ENCODE data around the gene PKDREJ.
"Not testable (repeated sequence)": the region's sequence is repeated elsewhere in the genome, so short reads cannot be mapped to it uniquely, and the experiment has no call there.

The PKDREJ gene

DNA sequence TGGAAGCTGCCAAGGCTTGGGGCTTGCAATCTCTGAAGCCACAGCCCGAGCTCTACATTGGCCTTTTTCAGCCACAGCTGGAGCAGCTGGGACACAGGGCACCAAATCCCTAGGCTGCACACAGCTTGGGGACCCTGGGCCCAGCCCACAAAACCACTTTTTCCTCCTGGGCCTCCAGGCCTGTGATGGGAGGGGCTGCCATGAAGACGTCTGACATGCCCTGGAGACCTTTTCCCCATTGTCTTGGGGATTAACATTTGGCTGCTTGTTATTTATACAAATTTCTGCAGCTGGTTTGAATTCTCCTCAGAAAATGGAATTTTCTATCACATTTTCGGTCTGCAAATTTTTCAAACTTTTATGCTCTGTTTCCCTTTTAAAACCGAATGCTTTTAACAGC, 2.5 kb upstream of the PKDREJ start:
- DNase-seq: not testable (repeated sequence)

DNA sequence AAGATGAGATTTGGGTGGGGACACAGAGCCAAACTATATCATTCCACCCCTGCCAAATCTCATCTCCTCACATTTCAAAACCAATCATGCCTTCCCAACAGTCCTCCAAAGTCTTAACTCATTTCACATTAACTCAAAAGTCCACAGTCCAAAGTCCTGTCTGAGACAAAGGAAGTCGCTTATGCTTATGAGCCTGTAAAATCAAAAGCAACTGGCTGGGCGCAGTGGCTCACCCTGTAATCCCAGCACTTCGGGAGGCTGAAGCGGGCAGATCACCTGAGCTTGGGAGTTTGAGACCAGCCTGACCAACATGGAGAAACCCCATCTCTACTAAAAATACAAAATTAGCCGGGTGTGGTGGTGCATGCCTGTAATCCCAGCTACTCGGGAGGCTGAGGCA, 1.4 kb upstream of the PKDREJ start:
- not testable (repeated sequence) for DNase-seq

DNA sequence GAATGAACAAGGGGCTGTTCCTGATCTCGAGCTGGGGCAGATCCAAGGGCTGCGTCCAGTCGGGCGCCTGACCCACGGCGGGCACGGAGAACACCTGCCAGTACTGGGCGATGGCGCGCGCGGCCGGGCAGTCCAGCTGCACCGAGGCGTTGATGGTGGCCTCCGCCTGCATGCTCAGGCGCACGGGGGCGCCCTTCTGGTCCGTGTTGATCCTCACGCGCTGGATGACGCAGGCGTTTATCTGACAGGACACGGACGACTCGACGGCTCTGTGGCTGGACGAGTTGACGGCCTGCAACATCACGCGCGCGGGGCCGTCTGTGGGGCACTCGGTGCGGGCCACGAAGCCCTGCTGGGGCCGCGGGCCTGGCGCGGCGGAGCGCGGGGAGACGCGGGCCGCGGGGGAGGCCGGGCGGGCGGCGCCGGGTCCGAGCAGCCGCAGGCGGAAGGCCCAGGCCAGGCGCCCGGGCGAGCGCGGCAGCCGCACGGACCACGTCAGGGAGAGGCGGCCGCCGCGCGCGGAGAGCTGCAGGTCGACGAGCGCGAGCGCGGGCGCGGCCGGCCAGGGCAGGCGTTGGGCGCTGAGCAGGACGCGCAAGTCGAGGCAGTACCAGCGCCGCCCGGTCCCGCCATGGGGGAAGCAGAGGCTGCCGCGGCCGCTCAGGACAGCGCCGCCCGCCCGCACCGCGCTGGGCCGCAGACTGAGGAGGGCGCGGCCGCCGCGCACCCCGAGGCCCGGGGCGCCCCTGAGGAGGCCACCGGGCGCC, 511 bp downstream of the PKDREJ start:
- no peak for DNase-seq

DNA sequence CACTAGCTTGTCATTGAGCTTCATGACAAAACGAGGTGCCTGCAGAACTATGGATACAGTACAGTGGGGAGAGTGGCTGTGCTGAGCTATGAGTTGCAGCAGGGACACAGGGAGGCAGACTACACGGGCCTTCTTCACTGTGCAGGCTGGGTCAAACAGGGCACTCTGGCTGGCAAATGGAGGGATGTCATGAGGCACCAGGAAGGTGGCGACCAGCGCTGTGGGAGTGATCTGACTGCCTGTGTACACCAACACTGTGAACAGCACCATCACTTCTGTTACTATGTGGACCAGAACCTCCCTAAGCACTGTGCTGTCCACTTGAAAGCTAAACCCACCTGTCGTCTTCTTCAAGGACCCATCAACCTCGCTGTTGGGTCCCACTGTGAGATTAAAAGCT, 3.1 kb downstream of the PKDREJ start:
- no peak for DNase-seq

DNA sequence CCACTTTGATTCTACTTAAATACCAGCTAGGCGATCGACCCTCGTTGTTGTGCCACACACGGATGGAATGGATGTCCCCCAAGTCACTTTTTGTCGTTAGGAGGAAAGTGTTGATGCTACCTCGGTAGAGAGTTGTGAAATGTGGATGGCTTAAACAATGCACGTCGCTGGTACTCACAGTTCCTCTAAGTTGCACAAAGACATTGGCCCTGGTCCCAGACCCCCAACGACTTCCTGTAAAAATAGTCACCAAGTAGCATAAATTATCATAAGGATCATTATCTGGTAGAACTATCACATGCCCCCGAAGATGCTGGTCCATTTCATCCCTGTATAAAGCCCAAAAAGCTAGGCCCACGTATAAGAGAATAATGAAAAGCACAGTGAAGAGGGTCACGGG, 3.8 kb downstream of the PKDREJ start:
- no peak for DNase-seq

DNA sequence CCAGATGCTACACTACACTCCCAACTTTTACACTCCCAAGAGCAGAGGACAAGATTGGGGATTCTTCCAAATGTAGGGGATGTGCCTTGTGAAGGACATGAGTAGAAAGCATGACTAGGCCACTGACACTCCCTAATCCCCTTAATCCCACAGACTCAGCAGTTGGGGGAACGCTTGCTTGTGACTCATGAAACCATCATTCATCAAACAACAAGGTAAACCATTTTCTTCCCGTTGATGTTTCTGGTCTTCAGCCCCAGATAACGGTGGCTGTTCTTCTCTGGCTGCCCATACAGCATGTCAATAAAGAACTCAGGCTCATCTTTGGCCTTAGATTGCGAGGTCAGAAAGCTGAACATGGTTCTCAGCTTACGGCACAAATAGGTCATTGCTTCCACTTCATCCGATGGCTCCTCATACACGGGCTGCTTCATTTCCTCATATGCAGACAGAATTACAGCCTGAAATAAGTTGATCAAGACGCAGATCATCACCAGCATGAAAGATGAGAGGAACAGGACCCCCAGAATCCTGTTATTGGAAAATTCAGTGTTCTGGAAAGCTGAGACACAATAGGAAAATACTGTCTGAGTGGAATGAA, 6.7 kb downstream of the PKDREJ start:
- DNase-seq: peak; percentile 76

DNA sequence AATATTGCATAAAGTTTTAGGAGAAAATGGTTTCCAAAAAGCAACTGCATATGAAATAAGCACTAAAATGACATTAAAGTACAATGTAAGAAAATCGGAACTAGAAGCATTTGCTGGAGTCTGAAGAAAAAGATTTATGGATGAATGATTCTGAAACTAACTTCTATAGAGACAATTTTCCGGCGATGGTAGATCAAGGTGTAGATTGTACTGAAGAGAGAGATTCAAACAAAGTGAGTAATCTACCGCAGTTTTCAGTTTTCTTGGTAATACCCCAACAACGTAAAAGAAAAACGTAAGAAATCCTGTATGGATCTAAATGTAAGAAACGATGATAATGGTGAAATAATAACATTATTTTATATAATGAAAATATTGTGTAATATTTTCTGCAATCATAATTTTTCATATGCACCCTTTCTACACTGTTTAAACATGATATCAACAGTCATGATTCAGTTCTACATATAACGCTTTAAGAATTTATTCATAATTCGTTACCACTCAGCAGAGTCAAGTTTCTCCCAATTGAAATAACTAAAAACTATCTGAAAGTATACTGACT, 11.2 kb downstream of the PKDREJ start:
- no peak for DNase-seq

DNA sequence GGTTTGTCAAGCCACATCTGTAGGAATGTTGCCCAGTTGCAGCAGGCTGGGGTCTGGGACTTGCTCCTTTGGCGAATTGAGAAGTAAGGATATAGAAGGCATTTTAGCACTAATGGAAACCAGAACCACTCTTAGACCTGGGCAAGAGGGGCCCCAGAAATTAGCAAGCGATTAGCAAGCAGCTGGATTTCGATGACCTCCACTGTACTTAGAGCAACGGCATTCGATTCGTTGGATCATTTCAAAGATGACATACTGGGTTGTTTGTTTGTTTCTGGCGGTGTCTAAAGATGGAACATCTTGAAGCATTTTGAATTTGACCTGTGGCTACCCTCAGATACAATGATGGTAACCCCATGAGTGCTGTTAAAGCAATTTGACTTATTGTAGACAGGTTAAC, 11.9 kb downstream of the PKDREJ start:
- no peak for DNase-seq

DNA sequence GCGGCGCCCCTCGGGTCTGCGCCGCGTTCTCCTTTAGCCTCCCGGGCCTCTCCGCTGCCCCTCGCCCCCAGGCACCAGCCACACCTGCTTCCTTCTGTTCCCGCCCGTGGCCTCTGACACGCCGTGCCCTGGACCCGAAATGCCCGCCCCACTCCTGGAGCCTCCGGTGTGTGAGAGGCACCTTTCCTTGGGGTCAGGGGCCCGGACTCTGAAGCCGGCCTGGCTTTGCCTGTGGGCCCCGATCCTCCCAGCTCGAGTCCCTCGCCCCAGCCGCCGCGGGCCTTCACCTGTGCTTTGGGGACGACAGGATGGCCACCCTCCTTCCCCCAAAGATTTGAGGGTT, 12.4 kb downstream of the PKDREJ start:
- no peak for DNase-seq

DNA sequence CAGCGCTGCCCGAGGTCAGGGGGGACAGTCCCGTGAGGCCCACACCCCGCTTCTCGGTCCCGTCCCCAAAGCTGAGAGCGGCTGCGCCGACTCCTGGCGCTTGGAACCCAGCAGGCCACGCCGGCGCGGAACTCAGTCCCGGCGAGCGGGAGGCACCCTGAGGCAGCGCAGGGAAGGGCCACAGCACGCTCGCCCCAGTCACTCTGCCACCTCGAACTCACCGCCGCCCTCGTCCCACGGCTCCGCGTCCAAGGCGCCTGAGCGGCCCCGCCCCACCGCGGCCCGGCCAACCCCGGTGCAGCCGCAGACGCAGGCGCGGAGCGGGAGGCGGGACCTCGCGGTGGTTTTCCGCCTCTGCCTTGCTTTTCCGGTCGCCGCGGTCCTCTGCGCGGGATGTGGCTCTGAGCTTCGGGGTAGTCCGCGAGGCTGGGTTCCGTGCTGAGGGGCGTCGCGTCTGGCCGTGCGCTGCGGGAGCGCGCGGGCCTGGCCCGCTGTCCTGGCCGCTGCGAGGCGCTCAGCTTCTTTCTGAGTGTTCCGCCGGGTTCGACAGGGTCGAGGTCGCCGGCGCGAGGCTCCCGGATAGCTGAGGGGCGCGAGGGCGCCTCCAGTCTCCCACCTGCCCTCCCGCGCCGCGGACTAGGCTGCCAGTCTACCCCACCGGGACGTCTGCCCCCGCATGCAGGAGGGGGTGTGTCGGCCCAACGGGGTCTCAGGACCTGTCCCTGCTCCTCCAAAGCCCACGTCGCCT, 12.9 kb downstream of the PKDREJ start, which contains the start of gene CDPF1:
CDPF1 (minus strand) TSS at position 259 of the 748 bp plus-strand sequence. CDS start 2,009 bp downstream, outside the sequence.
- peak; percentile 77 for DNase-seq

DNA sequence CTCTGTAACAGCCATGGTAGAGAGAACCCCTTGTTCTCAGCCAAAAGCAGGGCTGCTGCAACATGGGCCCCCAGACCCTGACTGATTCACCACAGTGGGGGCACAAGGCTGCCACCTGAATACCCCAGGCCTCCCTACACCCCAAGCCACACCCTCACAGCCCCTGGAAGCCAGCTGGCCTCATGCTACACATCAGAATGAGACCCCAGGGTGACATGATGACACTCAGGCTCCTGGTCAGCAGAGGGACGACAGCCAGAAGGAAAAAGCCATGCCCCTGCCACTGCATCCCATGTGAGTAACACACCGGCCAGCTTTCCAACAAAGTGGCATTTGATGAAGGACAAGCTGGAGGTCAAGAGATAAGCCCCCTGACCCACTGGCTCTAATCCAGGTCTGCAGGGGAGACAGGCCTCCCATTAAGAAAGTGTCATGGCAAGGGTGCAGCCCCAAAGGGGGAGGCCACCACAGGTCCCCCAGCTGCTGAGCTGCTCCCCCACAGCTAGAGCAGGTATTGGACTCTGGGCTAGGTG, 15.6 kb downstream of the PKDREJ start:
- no peak for DNase-seq

DNA sequence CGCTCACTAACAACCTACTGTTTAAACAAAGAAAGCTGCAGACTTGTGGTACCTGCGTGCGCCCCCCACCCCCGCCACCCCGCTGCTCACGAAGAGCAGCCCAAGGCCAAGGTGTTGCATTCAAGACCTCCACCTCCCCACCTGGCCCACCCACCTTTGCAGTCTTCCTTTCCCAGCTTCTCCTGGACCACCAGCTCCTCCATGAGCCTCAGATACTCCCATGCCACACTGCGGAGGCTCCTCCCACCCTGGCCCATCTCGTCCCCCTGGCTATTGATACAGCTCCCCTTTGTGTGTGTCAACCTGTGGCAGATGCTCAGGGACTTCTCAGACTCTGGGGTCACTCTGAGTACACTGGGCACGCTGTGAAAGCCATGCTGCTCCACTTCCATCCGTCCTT, 17.0 kb downstream of the PKDREJ start:
- DNase-seq: no peak

DNA sequence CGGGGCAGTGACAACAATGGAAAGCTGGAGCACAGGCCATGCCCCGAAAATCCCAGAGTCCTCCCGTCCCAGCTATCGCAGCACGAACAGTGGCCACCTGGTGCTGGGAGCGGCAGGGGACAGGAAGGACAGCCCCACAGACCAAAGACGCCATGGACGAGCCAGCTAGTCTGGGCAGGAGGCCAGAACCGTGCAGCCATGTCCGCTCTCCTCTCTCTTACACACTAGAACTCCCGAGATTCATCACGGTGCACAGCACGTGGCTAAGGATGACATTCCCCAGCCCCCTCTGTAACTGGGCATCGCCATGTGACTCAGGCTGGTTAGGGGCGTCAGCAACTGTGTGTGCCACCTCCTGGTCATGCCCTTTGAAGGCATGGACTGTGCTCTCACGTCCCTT, 17.6 kb downstream of the PKDREJ start:
- DNase-seq: no peak

DNA sequence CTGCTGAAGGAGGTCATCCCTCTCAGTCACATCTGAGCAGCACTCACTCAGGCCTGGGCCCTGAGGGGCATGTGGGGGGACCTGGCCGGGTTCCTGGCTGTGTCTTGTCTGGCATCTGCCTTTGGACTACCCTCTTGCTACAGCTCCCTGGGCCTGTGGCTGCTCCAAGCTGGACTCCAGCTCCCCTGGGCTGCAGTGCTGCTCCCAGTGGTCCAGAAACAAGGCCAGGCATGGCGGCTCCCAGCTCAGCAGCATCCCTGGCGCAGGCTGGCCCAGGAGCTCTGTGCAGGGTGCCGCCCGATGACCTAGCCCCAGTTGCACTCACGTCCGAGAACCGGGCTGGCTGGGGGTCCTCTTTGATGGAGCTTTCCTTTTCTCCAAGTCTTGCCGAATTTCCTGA, 18.4 kb downstream of the PKDREJ start:
- DNase-seq: no peak

DNA sequence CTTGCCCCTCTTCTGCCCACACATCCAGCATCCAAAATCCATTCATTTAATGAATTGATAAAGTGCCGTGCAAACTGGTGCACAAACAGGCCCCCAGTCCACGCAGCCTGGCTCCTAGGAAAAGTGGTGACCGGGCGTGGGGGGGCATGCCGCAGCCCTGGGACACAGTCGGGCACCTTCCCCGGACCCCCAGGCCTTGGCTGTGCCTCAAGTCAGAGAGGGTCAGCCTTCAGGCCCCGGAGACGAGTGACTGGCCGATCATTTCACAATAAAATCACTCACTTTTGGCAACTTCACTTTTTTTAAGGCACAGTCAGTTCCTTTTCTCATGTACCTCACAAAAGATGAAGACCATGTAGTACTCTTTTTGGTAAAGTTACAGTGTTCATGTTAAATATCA, 21.1 kb downstream of the PKDREJ start:
- DNase-seq: no peak

DNA sequence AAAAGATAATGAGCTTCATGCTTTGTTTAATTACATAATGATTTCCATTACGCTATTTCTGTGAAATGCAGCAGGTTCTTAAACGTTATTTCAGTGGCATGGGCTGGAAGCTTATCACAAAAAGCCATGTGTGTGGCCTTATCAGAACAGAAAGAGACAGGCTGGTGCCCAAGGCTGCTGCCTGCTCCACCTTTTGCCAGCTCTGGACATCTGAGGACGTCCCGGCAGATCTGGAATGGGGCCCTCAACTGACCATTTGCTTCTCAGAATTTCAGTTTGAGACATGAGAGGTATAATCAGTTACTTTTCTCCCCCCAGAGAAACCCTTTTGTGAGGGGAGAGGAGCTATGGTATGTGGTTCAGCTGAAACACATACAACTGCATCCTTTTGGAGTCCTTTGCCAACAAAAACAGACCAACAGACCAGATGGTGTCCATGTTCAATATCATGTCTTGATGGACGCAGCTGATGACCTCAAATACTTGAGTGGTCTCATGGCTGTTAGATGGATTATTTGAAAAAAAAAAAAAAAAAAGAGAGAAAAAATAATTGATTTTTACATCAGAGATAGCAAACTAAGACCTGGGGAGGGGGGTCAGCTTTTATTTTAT, 21.6 kb downstream of the PKDREJ start:
- no peak for DNase-seq

DNA sequence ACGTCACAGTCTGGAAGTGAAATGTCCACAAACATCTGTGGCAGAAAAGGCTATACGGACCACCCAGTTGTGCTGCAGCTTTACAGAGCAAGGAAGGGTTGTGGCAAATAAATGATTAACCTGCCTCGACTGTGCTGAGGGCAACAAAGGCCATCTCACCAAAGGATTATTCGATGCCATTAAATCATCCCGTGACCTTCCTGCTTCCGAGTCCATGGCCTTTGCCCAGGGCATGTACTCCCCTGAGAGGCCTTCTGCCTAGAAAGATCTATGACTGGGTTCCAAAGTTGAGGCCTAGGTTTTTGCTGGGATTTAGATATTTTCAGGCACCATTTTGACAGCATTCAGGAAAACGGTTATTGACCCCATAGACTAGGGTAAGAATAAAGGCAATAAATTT, 22.2 kb downstream of the PKDREJ start:
- no peak for DNase-seq

DNA sequence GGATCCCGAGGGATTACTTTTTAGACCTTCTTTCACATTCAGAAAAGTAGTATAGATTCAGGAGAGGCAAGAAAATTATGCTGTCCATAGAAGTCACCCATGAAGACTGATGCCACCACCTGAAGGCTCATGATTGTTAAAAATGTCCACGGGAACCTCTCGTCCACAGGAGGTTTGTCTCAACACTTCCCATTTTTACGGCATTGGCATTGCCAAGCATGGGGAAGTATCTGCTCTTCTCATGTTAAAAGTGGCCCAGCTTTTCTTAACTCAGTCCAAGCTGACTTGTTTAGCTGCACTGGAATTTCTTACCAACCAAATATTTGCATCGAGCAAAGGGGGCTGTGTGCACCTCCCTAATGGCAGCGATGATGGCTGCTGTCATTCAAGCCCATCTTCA, 22.6 kb downstream of the PKDREJ start:
- DNase-seq: no peak

DNA sequence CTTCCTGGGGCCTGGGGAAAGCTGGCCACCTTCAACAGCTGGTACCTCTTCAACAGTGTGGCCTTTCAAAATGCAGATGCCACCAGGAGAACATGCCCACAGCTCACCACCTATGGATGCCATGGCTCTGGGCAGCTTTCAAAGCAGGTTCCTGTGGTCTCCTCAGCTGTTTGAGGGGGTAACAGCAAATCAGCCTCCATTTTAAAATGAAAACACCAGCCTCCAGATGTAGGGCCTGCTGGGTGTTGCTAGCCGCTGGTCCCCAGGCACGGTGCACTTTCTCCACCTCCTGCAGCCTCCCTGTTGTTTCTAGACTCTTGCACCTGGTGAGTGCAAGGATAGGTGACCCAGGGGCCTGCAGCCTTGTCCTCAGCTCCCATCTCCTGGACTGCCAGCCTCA, 23.1 kb downstream of the PKDREJ start:
- DNase-seq: no peak

DNA sequence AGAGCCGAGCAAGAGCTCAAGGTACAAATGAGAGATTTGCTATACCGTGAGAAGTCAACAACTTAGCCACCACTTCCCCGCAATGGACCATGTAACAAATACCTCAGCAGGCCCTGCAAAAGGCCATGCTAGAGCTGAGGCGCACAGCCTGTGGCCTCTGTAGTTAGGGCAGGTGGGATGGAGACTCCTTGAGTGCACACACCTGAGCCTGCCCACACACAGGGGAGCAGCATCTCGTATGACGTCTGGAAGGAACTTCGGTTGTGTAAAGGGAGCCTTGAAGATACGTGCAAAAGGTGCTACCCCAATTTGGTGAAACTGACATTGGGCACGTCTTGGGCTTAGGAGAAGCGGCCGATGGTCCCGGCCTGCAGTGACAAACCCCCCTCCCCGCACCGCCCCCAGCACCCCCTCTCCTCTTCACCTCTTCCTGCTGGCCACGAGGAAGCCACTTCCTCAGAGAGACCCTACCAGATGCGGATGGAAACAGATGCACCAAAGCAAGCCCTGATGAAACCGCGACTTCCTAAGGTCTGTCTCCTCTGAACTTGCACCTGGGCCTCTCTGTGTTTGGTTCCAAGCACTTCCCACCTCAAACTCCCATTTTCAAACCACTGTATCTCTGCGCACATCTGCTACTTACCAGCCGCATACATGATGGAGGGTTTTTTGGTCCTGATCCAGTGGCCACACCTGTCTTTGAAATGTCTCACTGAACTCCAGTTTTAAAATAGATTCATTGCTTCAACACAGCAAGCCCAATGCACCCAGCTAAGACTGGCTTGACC, 23.7 kb downstream of the PKDREJ start:
- no peak for DNase-seq

DNA sequence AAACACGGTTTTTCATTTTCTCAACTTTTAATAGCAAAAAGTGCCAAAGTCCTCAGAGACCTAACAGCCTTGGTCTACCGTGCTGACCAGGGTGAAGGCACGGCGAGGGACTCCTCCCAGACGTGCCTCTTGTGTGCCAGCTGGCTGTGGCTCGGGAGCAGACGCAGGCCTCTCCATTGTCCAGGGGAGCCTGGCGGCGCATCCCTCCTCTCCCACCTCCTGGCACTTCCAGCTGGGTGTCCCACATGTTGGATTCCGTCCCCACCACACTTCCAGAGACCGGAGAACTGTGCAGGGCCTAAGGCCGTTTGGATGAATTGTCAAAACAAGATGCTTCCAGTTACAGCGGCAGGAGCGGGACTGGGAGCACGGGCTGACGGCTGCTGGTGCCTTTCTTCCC, 24.6 kb downstream of the PKDREJ start:
- no peak for DNase-seq

DNA sequence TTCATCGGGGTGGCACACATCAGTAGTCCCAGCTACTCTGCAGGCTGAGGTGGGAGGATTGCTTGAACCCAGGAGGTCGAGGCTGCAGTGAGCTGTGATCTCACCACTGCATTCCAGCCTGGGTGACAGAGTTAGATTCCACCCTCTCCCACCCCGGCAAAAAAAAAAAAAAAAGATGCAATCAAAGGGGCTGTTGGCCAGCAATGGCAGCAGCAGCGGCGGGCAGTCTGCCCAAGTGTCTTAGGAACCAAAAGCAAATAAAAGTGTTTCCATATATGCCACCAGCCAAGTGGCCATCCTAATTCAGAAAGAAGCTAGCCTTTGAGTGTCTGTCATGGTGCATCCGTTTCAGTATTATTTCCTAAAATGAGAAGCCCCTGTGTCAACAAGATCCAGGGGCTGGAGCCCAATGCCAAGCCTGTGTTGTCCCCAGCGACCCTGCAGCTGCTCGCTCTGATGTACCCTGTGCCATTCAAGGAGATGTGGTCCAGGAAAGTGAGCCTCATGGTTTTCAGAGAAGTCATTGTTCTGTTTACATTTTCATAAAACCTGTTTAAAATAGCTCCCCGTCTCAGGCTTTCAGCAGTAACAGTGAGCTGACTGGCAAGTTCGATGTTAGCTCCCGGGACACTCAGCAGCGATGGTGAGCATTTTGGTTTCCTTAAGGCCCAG, 25.6 kb downstream of the PKDREJ start:
- DNase-seq: no peak
